Prostate gland (tissue), 2 donors: ENCODE measurements around the gene DNM2. TPM values are rescaled to one million over a fixed set of nuclear protein-coding genes. Genes with fewer than 3 reads are reported as not detected.

Source experiments
- DNase-seq: peaks from one replicate; pipeline ENCODE4 v3.0.0-alpha.2; 2019; ENCODE audit warnings: low spot score
- H3K27ac ChIP-seq, 2 donors: fragments of 200-600 bp; sonication (generic); 2 replicates each; pipeline ENCODE4 v1.5.1; 2017 to 2019
- H3K27me3 ChIP-seq: fragments of 200-600 bp; sonication (generic); replicated peaks from 2 replicates; pipeline ENCODE4 v1.5.1; 2019; ENCODE audit not compliant: insufficient read depth
- H3K36me3 ChIP-seq, 2 donors: fragments of 200-600 bp; sonication (generic); 1 replicate in 1 of 2; 2 replicates in 1 of 2; pipeline versions ENCODE4 v1.5.1 to v1.8.1; 2017 to 2019
- H3K4me1 ChIP-seq: fragments of 200-600 bp; sonication (generic); replicated peaks from 2 replicates; pipeline ENCODE4 v1.5.1; 2019
- H3K4me3 ChIP-seq, 2 donors: fragments of 200-600 bp; sonication (generic); 2 replicates each; pipeline ENCODE4 v1.5.1; 2017 to 2019
- H3K9me3 ChIP-seq: fragments of 200-600 bp; sonication (generic); 2 replicates; pipeline ENCODE4 v1.5.1; 2017
- CTCF ChIP-seq, 4 experiments: fragments of 200-600 bp in 2 of 4; fragments of 450-650 bp in 2 of 4; sonication (generic) in 2 of 4; IDR thresholded peaks; 1 replicate in 3 of 4; 2 replicates in 1 of 4; pipeline ENCODE4 v1.5.1; 2016 to 2019; ENCODE audit warnings: antibody characterized with exemption in 4 of 4, mild to moderate bottlenecking in 2 of 4, moderate library complexity in 2 of 4
- POLR2A ChIP-seq: fragments of 450-650 bp; IDR thresholded peaks from one replicate; pipeline ENCODE4 v1.6.1; 2016; ENCODE audit warnings: antibody characterized with exemption, mild to moderate bottlenecking
- POLR2AphosphoS5 ChIP-seq: sonication (generic); formaldehyde crosslinking; IDR thresholded peaks from one replicate; pipeline ENCODE4 v1.6.1; 2017; ENCODE audit warnings: antibody characterized with exemption
- WGBS: methylation state at CpG from one replicate; pipeline ENCODE4 v1.1.5; 2018; 5-methylcytosine and 5-hydroxymethylcytosine counted together
- intact Hi-C: fragments of 100-400 bp; cut with DNase I; formaldehyde crosslinking; loops from one replicate; pipeline ENCODE4 v1.14.2; 2022
- total RNA-seq, 2 donors: library from RNA; depleted of rRNA; stranded (reverse); fragments of >200 nt; gene quantifications; one replicate each; pipeline ENCODE4 v1.1.0, GENCODE V29; 2016

The DNM2 gene
- total RNA-seq, 2 donors from 2014 or later: 137 to 279 TPM

DNA sequence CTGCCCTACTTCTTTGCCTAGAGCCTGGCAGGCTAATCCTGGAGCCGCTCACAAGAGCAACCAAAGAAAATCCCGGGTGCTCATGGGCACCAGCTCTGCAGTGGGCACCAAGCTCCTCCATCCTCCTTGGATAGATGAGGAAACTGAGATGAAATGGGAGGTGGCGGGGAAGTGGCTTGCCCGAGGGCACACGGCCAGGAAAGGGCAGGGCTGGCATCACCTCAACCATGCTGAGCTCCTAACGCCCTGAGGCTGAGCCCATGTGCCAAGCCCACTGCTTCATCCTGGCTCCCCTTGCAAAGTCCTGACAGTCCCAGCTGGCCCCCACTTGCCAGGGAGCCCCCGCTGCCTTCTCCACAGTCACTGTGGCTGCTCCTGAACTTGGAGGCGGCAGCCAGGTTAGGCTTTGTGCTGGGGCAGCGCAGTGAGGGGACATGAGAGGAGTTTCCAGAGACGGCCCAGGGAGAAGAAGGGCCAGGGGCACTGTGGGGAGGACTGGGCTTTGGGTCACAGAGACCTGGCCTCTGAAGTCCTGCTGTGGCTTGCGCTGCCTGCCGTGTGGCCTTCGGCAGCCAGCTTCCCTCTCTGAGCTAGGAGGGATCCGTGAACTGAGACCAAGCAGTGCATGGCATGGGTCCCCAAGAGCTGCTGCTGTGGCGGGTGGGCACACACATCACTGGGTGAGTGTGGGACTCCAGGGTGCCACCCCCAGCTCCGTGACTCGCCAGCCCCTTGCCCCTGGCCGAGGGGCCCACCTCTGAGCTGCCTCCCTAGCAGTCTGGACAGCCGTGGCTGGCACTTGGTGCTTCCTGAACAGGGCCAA lies 100.6 kb downstream of the DNM2 start:
- no peaks in the 10 kb centered on the region for H3K27me3 ChIP-seq
- intact Hi-C loops: no loop called here
- DNase-seq: no peak
- WGBS: 88% methylated on average over 19 of the region's 19 CpGs
- no peak overlapping the region for H3K4me3 ChIP-seq
- TF ChIP-seq POLR2A: no peak
- TF ChIP-seq CTCF (IDR thresholded peaks at IDR 0.05): no peak
- TF ChIP-seq POLR2AphosphoS5: no peak
- peak overlapping the region; percentile 47 to 61 for H3K27ac ChIP-seq
- H3K4me1 ChIP-seq: no peaks in the 10 kb centered on the region
- peaks cover 4 to 12% of the 10 kb centered on the region in 2 donors for H3K36me3 ChIP-seq
- H3K9me3 ChIP-seq: no peaks in the 10 kb centered on the region

DNA sequence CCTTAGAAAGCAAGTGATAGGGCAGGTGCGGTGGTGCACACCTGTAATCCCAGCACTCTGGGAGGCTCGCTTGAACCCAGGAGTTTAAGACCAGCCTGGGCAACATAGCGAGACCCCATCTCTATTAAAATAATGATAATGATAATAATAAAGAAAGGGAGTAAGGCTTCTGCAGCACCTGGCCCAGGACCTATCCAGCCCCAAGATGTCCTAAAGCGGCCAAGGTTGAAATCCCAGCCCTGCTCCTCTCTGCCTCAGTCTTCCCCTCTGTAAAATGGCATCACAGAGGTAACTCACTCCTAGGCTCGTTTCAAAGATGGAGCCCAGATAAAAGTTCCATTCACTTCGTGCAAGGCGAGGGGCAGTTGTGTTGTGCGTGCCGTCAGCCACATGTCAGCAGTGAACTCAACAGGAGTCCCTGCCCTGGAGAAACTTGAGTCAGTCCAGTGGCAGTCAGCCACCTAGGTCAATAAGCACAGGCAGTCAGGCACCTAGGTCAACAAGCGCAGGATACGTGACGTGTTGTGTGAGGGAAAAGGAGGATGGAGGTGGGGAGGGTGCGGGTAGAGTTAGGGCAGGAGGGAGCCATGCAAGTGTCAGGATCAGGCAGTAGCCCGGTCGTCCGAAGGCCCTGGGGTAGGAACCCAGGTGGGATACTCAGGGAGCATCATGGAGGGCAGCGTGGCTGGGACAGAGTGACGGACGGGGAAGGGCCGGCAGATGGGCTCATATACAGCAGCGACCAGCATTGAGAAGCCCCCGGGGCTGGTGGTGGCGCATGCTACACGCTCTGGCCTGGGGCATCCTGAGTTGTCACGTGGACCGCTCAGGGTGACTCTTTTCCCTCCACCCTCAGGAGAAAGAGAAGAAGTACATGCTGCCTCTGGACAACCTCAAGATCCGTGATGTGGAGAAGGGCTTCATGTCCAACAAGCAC lies 101.5 kb downstream of the DNM2 start:
- Histone ChIP-seq H3K36me3 (peaks cover 4 to 16% of the 10 kb centered on the region in 2 donors), H3K27me3 (no peaks in the 10 kb centered on the region), H3K4me3 (no peak overlapping the region), H3K9me3 (no peaks in the 10 kb centered on the region), H3K27ac (no peak overlapping the region), H3K4me1 (no peaks in the 10 kb centered on the region)
- no peak for DNase-seq
- WGBS: 94% methylated on average over 27 of the region's 27 CpGs
- TF ChIP-seq CTCF (IDR thresholded peaks at IDR 0.05) (no peak), POLR2A (no peak), POLR2AphosphoS5 (no peak)
- intact Hi-C loops: no loop called here

- no peaks in the 10 kb centered on the region for H3K9me3 ChIP-seq
- H3K4me1 ChIP-seq: no peaks in the 10 kb centered on the region
- 89% methylated on average over 7 of the region's 7 CpGs for WGBS
- no peak for DNase-seq
- no peak overlapping the region for H3K4me3 ChIP-seq
- peaks cover 4 to 16% of the 10 kb centered on the region in 2 donors for H3K36me3 ChIP-seq
- intact Hi-C loops: no loop called here
- no peaks in the 10 kb centered on the region for H3K27me3 ChIP-seq
- peak in 1 of 4 experiments; percentile 28 for TF ChIP-seq CTCF (IDR thresholded peaks at IDR 0.05)
- no peak for TF ChIP-seq POLR2A
- no peak overlapping the region for H3K27ac ChIP-seq
Observed at GRCh38 chr19:10820173-10820572, 102.3 kb downstream of the DNM2 start.

DNA sequence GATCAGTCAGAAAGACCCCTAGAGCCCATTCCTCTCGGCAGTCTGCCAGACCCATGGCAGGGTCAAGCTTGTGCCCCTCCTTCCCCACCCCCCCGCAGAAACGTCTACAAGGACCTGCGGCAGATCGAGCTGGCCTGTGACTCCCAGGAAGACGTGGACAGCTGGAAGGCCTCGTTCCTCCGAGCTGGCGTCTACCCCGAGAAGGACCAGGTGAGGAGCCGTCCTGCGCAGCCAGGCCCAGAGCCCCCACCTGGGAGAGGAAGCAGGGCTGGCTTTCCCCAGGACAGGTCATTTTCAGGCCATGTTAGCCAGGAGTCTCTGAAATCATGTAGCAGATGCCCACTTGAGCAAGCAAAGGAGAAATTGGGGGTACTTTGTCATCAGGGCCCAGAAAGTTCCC lies 105.8 kb downstream of the DNM2 start:
- DNase-seq: no peak
- WGBS: 92% methylated on average over 12 of the region's 12 CpGs
- Histone ChIP-seq H3K27ac (no peak overlapping the region), H3K4me1 (no peaks in the 10 kb centered on the region), H3K36me3 (peaks cover 4 to 16% of the 10 kb centered on the region in 2 donors), H3K9me3 (no peaks in the 10 kb centered on the region), H3K27me3 (no peaks in the 10 kb centered on the region), H3K4me3 (no peak overlapping the region)
- TF ChIP-seq POLR2AphosphoS5 (no peak), POLR2A (no peak), CTCF (IDR thresholded peaks at IDR 0.05) (no peak)
- intact Hi-C loops: no loop called here
